Measurements from ENCODE around the gene ATN1.

DNA sequence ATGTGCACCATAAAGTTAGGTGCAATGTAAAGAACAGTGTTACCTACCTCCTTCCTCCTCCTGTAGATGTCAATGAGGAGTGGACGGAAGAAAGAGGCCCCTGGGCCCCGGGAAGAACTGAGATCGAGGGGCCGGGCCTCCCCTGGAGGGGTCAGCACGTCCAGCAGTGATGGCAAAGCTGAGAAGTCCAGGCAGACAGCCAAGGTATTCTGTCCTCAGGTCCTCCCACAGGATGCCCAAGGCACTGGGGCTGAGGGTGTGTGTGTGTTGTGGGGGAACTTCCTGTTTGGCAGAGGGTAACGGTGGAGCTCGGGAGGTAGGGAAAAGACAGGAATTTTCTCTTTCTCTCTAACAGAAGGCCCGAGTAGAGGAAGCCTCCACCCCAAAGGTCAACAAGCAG lies 6.4 kb downstream of the ATN1 start:
- TF ChIP-seq, protein P1, sequence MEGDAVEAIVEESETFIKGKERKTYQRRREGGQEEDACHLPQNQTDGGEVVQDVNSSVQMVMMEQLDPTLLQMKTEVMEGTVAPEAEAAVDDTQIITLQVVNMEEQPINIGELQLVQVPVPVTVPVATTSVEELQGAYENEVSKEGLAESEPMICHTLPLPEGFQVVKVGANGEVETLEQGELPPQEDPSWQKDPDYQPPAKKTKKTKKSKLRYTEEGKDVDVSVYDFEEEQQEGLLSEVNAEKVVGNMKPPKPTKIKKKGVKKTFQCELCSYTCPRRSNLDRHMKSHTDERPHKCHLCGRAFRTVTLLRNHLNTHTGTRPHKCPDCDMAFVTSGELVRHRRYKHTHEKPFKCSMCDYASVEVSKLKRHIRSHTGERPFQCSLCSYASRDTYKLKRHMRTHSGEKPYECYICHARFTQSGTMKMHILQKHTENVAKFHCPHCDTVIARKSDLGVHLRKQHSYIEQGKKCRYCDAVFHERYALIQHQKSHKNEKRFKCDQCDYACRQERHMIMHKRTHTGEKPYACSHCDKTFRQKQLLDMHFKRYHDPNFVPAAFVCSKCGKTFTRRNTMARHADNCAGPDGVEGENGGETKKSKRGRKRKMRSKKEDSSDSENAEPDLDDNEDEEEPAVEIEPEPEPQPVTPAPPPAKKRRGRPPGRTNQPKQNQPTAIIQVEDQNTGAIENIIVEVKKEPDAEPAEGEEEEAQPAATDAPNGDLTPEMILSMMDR (IDR thresholded peaks at IDR 0.05), result no peak
- TF ChIP-seq EZH2phosphoT487 (IDR thresholded peaks at IDR 0.05) (no peak), EZH2 (IDR thresholded peaks at IDR 0.05) (no peak)

Measured in neural progenitor cell (in vitro differentiated cells).